Progenitor cell of endocrine pancreas (in vitro differentiated cells): ENCODE results near the gene NECTIN3. TPM values are rescaled to one million over a fixed set of nuclear protein-coding genes. Genes with fewer than 3 reads are reported as not detected.

Source experiments
- DNase-seq: peaks from one replicate; pipeline ENCODE4 v3.0.0; 2021; ENCODE audit warnings: low spot score; ENCODE audit not compliant: unreplicated experiment
- H3K27ac Mint-ChIP-seq: 2 replicates; pipeline ENCODE4 v1.8.0; 2021; ENCODE audit warnings: mild to moderate bottlenecking, moderate library complexity, mixed read lengths
- H3K27me3 Mint-ChIP-seq: 2 replicates; pipeline ENCODE4 v1.8.0; 2021; ENCODE audit warnings: mixed read lengths
- H3K36me3 Mint-ChIP-seq: 2 replicates; pipeline ENCODE4 v1.8.0; 2022; ENCODE audit warnings: mixed read lengths; ENCODE audit not compliant: insufficient read depth
- H3K4me1 Mint-ChIP-seq: 2 replicates; pipeline ENCODE4 v1.8.0; 2021; ENCODE audit warnings: low read depth, mixed read lengths
- H3K4me3 Mint-ChIP-seq: 2 replicates; pipeline ENCODE4 v1.8.0; 2021; ENCODE audit warnings: low read depth, mild to moderate bottlenecking, moderate library complexity, mixed read lengths
- H3K9me3 Mint-ChIP-seq: 2 replicates; pipeline ENCODE4 v1.8.0; 2021; ENCODE audit warnings: low read depth, mixed read lengths
- CTCF ChIP-seq: fragments of 200-600 bp; sonication (generic); IDR thresholded peaks from one replicate; pipeline ENCODE4 v1.5.0; 2021; ENCODE audit warnings: antibody characterized with exemption, mild to moderate bottlenecking; ENCODE audit not compliant: unreplicated experiment
- total RNA-seq: library from RNA; stranded (reverse); gene quantifications from 2 replicates; pipeline ENCODE4 v1.2.1, GENCODE V29; 2021

Gene NECTIN3
- total RNA-seq, 1 donor from 2014 or later = 46.5 TPM

DNA sequence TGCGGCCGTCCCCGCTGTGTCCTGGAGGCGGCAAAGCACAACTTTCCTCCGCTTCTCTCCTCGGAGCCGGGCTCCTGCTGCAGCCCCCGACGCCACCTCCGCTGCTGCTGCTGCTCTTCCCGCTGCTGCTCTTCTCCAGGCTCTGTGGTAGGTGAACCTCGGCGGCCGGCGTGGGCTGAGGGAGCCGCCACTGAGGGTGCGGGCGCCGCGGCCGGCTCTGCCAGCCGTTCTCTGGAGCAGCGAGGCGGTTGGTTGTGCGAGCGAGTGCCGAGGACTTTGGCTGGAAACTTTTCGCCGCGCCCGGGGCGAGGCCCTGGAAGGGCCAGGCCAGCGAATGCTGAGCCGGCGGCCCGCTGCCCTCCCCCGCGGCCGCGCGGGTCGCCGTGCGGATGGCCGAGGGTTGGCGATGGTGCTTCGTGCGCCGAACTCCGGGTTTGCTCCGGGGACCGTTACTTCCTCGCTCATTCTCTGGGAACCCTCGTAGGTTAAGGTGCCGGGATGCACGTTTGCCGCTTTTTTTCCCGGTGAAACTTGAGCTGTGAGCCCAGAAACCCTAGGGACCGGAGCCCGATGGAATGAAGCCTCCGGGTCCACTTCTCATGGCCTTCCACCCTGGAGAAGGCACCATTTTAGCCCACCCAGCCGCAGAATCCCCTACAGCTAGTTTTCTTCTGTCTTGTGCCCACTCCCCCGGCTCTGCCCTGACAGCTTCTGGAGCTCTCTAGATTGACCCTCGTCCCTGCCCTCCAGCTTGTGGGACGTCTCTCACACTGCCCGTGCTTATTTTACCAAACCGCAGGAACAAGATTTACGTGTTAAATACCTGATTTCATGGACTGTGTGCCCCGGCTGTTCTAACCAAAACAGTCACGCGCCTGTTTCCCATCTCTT lies 660 bp downstream of the NECTIN3 start:
- DNase-seq = peak; percentile 34
- Mint-ChIP-seq H3K4me3 (peak overlapping the region; percentile 96), H3K4me1 (peaks cover 47% of the 10 kb centered on the region), H3K27ac (peak overlapping the region; percentile 93), H3K27me3 (no peaks in the 10 kb centered on the region), H3K9me3 (no peaks in the 10 kb centered on the region), H3K36me3 (peaks cover 3% of the 10 kb centered on the region)
- TF ChIP-seq CTCF = no peak

DNA sequence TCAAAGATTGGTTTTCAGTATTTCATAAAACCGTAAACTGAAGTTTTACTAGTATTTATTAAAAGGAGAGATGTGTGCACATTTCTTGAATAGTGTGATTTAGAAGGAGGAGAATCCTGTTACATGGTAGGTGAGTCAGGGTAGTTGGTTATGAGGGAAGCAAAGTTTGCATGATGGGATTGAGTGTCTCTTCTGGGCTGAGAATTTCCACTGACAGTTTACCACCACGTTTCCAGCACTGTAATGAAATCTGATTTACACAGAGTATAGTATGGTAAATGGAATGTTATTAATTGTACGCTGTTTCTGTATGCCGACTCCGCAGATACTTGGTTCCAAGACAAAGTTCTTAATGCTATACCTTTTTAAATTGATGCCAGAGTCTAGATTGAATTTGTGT lies 1.6 kb downstream of the NECTIN3 start:
- no peak for DNase-seq
- no peaks in the 10 kb centered on the region for H3K36me3 Mint-ChIP-seq
- TF ChIP-seq CTCF = no peak
- H3K4me1 Mint-ChIP-seq = peaks cover 46% of the 10 kb centered on the region
- no peaks in the 10 kb centered on the region for H3K27me3 Mint-ChIP-seq
- H3K27ac Mint-ChIP-seq = peak overlapping the region; percentile 93
- peak overlapping the region; percentile 96 for H3K4me3 Mint-ChIP-seq
- H3K9me3 Mint-ChIP-seq = no peaks in the 10 kb centered on the region

GRCh38 chr3:111076732-111077131 lies 5.1 kb downstream of the NECTIN3 start:
- no peak overlapping the region for H3K27ac Mint-ChIP-seq
- no peak for TF ChIP-seq CTCF
- H3K9me3 Mint-ChIP-seq = no peaks in the 10 kb centered on the region
- no peaks in the 10 kb centered on the region for H3K36me3 Mint-ChIP-seq
- no peak for DNase-seq
- no peaks in the 10 kb centered on the region for H3K27me3 Mint-ChIP-seq
- no peak overlapping the region for H3K4me3 Mint-ChIP-seq
- H3K4me1 Mint-ChIP-seq = peaks cover 36% of the 10 kb centered on the region

DNA sequence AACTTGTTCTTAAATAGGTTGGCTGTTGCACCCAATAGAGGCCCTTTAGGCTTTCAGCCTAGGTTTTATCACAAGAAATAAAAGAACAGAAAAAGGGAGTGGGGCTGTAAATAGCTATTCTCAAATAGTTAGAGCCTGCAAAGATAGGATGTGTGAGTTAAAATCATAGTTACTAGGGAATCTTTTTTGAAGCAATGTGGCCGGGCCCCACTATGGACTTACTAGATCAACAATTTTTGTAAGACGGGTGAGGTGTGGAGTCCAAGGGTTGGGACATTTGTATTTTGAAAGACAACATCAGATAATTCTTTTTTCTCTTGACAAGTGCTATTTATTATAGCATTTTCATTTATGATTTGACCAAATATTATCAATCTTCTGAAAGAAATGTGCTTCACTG lies 5.8 kb downstream of the NECTIN3 start:
- no peaks in the 10 kb centered on the region for H3K9me3 Mint-ChIP-seq
- H3K27ac Mint-ChIP-seq = no peak overlapping the region
- DNase-seq = no peak
- H3K27me3 Mint-ChIP-seq = no peaks in the 10 kb centered on the region
- H3K36me3 Mint-ChIP-seq = no peaks in the 10 kb centered on the region
- no peak for TF ChIP-seq CTCF
- H3K4me3 Mint-ChIP-seq = no peak overlapping the region
- H3K4me1 Mint-ChIP-seq = peaks cover 36% of the 10 kb centered on the region

DNA sequence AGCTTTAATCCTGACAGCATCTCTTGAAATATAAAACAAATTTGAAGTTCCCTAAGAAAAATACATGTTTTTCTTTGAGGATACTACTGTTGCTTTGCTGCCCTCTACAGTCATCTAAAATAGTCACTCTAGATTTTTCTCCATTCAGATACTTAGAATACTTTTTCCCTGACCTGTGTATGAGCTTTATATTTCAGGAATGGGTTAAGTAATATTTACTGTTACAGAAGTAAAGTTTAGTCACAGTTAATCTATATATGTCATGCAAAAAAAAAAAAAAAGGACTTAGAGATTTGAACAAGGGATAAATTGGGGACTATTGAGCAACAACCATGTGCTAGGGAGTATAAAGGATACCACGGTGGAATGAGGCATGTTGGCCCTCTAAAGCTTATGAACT lies 8.8 kb downstream of the NECTIN3 start:
- H3K36me3 Mint-ChIP-seq = no peaks in the 10 kb centered on the region
- H3K4me1 Mint-ChIP-seq = peaks cover 11% of the 10 kb centered on the region
- no peaks in the 10 kb centered on the region for H3K9me3 Mint-ChIP-seq
- TF ChIP-seq CTCF = peak; percentile 69
- no peaks in the 10 kb centered on the region for H3K27me3 Mint-ChIP-seq
- no peak overlapping the region for H3K4me3 Mint-ChIP-seq
- H3K27ac Mint-ChIP-seq = no peak overlapping the region
- no peak for DNase-seq
